GM13976 (cell line): ENCODE data around the gene ATXN7L1.

ENCODE experiments used
- DNase-seq: peaks from one replicate; pipeline ENCODE4 v3.0.0; 2012; ENCODE audit warnings: low spot score
- in situ Hi-C: fragments of 300-500 bp; cut with MboI; formaldehyde crosslinking; loops from one replicate; pipeline ENCODE4 v1.12.0; 2022; ENCODE audit warnings: low sequenced_read_pairs, mixed read lengths, inconsistent platforms; ENCODE audit not compliant: unreplicated experiment
- TF ChIP-seq, protein P1 (sequence below): IDR thresholded peaks from 2 replicates; pipeline ENCODE4 v1.5.1; 2012; ENCODE audit warnings: borderline replicate concordance, mild to moderate bottlenecking; ENCODE audit not compliant: insufficient read depth; ENCODE audit errors: extremely low read depth, missing control alignments, control extremely low read depth

ATXN7L1 gene

GRCh38 chr7:105748701-105749100 lies 127.7 kb downstream of the ATXN7L1 start:
- in situ Hi-C loops, result no loop called here
- DNase-seq, result no peak
- TF ChIP-seq, protein P1, sequence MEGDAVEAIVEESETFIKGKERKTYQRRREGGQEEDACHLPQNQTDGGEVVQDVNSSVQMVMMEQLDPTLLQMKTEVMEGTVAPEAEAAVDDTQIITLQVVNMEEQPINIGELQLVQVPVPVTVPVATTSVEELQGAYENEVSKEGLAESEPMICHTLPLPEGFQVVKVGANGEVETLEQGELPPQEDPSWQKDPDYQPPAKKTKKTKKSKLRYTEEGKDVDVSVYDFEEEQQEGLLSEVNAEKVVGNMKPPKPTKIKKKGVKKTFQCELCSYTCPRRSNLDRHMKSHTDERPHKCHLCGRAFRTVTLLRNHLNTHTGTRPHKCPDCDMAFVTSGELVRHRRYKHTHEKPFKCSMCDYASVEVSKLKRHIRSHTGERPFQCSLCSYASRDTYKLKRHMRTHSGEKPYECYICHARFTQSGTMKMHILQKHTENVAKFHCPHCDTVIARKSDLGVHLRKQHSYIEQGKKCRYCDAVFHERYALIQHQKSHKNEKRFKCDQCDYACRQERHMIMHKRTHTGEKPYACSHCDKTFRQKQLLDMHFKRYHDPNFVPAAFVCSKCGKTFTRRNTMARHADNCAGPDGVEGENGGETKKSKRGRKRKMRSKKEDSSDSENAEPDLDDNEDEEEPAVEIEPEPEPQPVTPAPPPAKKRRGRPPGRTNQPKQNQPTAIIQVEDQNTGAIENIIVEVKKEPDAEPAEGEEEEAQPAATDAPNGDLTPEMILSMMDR, result no peak

GRCh38 chr7:105745681-105746330 lies 130.6 kb downstream of the ATXN7L1 start:
- no peak for DNase-seq
- TF ChIP-seq, protein P1, result no peak
- in situ Hi-C loops, result no loop called here

GRCh38 chr7:105744258-105744657 lies 132.1 kb downstream of the ATXN7L1 start:
- in situ Hi-C loops, result no loop called here
- TF ChIP-seq, protein P1, result no peak
- no peak for DNase-seq

- in situ Hi-C loops, result no loop called here
- no peak for DNase-seq
- TF ChIP-seq, protein P1, result no peak
These were observed 132.9 kb downstream of the ATXN7L1 start for GRCh38 chr7:105743351-105744090.

GRCh38 chr7:105742787-105743186 lies 133.6 kb downstream of the ATXN7L1 start:
- DNase-seq, result no peak
- in situ Hi-C loops, result no loop called here
- TF ChIP-seq, protein P1, result no peak

- in situ Hi-C loops, result no loop called here
- TF ChIP-seq, protein P1, result no peak
- no peak for DNase-seq
These were observed 134.4 kb downstream of the ATXN7L1 start for GRCh38 chr7:105741982-105742381.
